Spleen (tissue), 7 donors: ENCODE measurements around the gene RINT1.

Experiments
- CTCF ChIP-seq, 11 experiments: fragments of 200-600 bp in 7 of 11; fragments of 450-650 bp in 4 of 11; sonication (generic) in 4 of 11; IDR thresholded peaks in 8 of 11; conservative IDR thresholded peaks in 3 of 11; 1 replicate in 7 of 11; 2 replicates in 4 of 11; pipeline versions ENCODE4 v1.4.0 to v1.8.0; 2016 to 2021; ENCODE audit warnings: antibody characterized with exemption in 11 of 11, inconsistent platforms in 4 of 11, mild to moderate bottlenecking in 1 of 11
- POLR2A ChIP-seq, 3 donors: fragments of 450-650 bp; IDR thresholded peaks; one replicate each; pipeline ENCODE4 v1.5.1; 2017; ENCODE audit warnings: antibody characterized with exemption in 3 of 3, mild to moderate bottlenecking in 1 of 3
- POLR2AphosphoS5 ChIP-seq, 3 donors: sonication (generic); formaldehyde crosslinking; IDR thresholded peaks; one replicate each; pipeline ENCODE4 v1.5.1; 2017; ENCODE audit warnings: antibody characterized with exemption in 3 of 3
- donor health status: DM: no; HTN: no; CAD: no; lungs with moderate emphysema.
- donor health status: DM: no; HTN: no; CAD: no.
- donor health status: DM: no; HTN: no; CAD: no.

DNA sequence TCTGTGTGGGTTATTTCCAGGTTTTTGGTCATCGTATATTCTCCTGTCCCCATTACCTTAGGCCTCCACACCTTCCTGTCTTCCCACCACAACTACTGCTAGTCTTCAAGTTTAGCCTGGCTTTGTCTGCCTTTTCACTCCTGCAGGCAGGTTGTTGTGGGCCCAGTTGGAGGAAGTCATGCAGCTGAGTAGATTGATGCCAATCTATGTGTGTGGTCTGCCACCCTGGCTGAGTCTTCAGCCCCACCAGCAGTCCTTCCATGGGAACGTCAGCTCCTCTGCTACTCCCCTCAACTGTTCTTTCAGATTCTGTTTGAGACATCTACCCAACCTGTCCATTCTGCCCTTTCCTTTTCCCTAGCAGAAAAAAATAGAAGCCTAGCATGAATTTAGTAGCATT is 6.3 kb downstream of the RINT1 start:
- TF ChIP-seq CTCF (IDR thresholded peaks at IDR 0.05 in 8 of 11, conservative IDR thresholded peaks at IDR 0.05 in 3 of 11) (no peak), POLR2A (IDR thresholded peaks at IDR 0.05) (no peak), POLR2AphosphoS5 (IDR thresholded peaks at IDR 0.05) (no peak)
